K562 (cell line): Measurements from ENCODE around the gene CCNY. TPM values are rescaled to one million over a fixed set of nuclear protein-coding genes. Genes with fewer than 3 reads are reported as not detected.
A peak's percentile ranks its signal among the peaks of the same experiment; 100 is the strongest.

Experiments
- ATF3 ChIP-seq, 2 experiments: fragments of 450-650 bp in 1 of 2; sonication (generic) in 1 of 2; formaldehyde crosslinking in 1 of 2; IDR thresholded peaks in 1 of 2; conservative IDR thresholded peaks in 1 of 2; 2 replicates each; pipeline versions ENCODE4 v1.6.1 to v1.8.1; 2016 to 2023; ENCODE audit warnings: mild to moderate bottlenecking in 2 of 2, moderate library complexity in 2 of 2, inconsistent platforms in 1 of 2, missing genetic modification reagents in 1 of 2
- CBX3 ChIP-seq, 2 experiments: IDR thresholded peaks; 1 replicate in 1 of 2; 2 replicates in 1 of 2; pipeline ENCODE4 v1.6.1; 2012; ENCODE audit warnings: inconsistent platforms in 2 of 2, low read length in 2 of 2, borderline replicate concordance in 1 of 2, control low read depth in 1 of 2
- E2F5 ChIP-seq: sonication (generic); formaldehyde crosslinking; IDR thresholded peaks from 2 replicates; pipeline ENCODE4 v1.8.0; 2022; ENCODE audit warnings: mild to moderate bottlenecking, missing genetic modification reagents
- HDAC2 ChIP-seq: fragments of 450-650 bp; IDR thresholded peaks from 2 replicates; pipeline ENCODE4 v1.6.1; 2016; ENCODE audit warnings: mild to moderate bottlenecking
- HLTF ChIP-seq: fragments of 450-650 bp; IDR thresholded peaks from 2 replicates; pipeline ENCODE4 v1.6.1; 2016
- KDM1A ChIP-seq, 2 experiments: fragments of 450-650 bp; IDR thresholded peaks; 2 replicates each; pipeline ENCODE4 v1.6.1; 2016; ENCODE audit warnings: mild to moderate bottlenecking in 2 of 2
- MNT ChIP-seq, 2 experiments: fragments of 450-650 bp; conservative IDR thresholded peaks; 2 replicates each; pipeline ENCODE4 v1.6.1; 2017; ENCODE audit warnings: mild to moderate bottlenecking in 2 of 2, moderate library complexity in 2 of 2
- RAD21 ChIP-seq, 2 experiments: fragments of 250-450 bp in 1 of 2; fragments of 450-650 bp in 1 of 2; sonication (Bioruptor Pico) in 1 of 2; formaldehyde crosslinking in 1 of 2; IDR thresholded peaks in 1 of 2; conservative IDR thresholded peaks in 1 of 2; 2 replicates each; pipeline versions ENCODE4 v1.4.0 to v1.8.0; 2020 to 2022; ENCODE audit warnings: mild to moderate bottlenecking in 2 of 2, moderate library complexity in 1 of 2
- SMARCA5 ChIP-seq: fragments of 450-650 bp; IDR thresholded peaks from 2 replicates; pipeline ENCODE4 v1.6.1; 2016
- TEAD1 ChIP-seq, 2 experiments: fragments of 450-650 bp in 1 of 2; sonication (generic) in 1 of 2; formaldehyde crosslinking; IDR thresholded peaks; 2 replicates each; pipeline versions ENCODE4 v1.4.0 to v1.8.0; 2020 to 2022; ENCODE audit warnings: mild to moderate bottlenecking in 2 of 2, missing genetic modification reagents in 1 of 2
- ZNF589 ChIP-seq: fragments of 200-800 bp; sonication (Bioruptor generic); IDR thresholded peaks from 2 replicates; pipeline ENCODE4 v1.6.1; 2016; ENCODE audit warnings: low read depth, missing genetic modification characterization, missing compliant biosample characterization
- polyA plus RNA-seq, 8 experiments: library from polyadenylated mRNA; depleted of rRNA in 4 of 8; stranded (reverse) in 5 of 8; unstranded in 3 of 8; fragments of >200 nt; fragmentation: Nextera tagmentation in 2 of 8; fragmentation: Illumina TruSeq in 1 of 8; extraction: Ambion mirVana in 2 of 8; extraction: Trizol in 1 of 8; gene quantifications; 2 replicates each; pipeline versions ENCODE4 v1.2.1 to v1.2.3, GENCODE V29; 2011 to 2014; ENCODE audit warnings: inconsistent platforms in 1 of 8, missing spikeins in 1 of 8
- total RNA-seq, 7 experiments: library from RNA; depleted of rRNA in 6 of 7; stranded (reverse); fragments of >200 nt in 6 of 7; fragmentation: Illumina TruSeq in 2 of 7; extraction: Trizol in 2 of 7; gene quantifications; 2 replicates each; pipeline versions ENCODE4 v1.2.1 to v1.2.3, GENCODE V29; 2011 to 2021; ENCODE audit warnings: low replicate concordance in 1 of 7
- TF ChIP-seq, protein P1 (sequence below), 2 experiments: fragments of 450-650 bp; IDR thresholded peaks; 2 replicates each; pipeline ENCODE4 v1.6.1; 2018; ENCODE audit warnings: mild to moderate bottlenecking in 2 of 2, low read depth in 1 of 2; ENCODE audit not compliant: partially characterized antibody in 2 of 2
- TF ChIP-seq, protein P2 (sequence below): sonication (generic); IDR thresholded peaks from 2 replicates; pipeline ENCODE4 v1.6.1; 2016
- TF ChIP-seq, protein P3 (sequence below): fragments of 450-650 bp; formaldehyde crosslinking; conservative IDR thresholded peaks from 2 replicates; pipeline ENCODE4 v1.4.0; 2022; ENCODE audit warnings: mild to moderate bottlenecking, missing genetic modification characterization

The CCNY gene
- total and polyA plus RNA-seq, 9 of the 15 experiments (the other 6 are each of a cell fraction or from before 2014, with no cell fraction given): 8.4 to 109 (median 38.6) TPM

- no peak for TF ChIP-seq ZNF589 (CRISPR knock-in tag)
- TF ChIP-seq, protein P1, sequence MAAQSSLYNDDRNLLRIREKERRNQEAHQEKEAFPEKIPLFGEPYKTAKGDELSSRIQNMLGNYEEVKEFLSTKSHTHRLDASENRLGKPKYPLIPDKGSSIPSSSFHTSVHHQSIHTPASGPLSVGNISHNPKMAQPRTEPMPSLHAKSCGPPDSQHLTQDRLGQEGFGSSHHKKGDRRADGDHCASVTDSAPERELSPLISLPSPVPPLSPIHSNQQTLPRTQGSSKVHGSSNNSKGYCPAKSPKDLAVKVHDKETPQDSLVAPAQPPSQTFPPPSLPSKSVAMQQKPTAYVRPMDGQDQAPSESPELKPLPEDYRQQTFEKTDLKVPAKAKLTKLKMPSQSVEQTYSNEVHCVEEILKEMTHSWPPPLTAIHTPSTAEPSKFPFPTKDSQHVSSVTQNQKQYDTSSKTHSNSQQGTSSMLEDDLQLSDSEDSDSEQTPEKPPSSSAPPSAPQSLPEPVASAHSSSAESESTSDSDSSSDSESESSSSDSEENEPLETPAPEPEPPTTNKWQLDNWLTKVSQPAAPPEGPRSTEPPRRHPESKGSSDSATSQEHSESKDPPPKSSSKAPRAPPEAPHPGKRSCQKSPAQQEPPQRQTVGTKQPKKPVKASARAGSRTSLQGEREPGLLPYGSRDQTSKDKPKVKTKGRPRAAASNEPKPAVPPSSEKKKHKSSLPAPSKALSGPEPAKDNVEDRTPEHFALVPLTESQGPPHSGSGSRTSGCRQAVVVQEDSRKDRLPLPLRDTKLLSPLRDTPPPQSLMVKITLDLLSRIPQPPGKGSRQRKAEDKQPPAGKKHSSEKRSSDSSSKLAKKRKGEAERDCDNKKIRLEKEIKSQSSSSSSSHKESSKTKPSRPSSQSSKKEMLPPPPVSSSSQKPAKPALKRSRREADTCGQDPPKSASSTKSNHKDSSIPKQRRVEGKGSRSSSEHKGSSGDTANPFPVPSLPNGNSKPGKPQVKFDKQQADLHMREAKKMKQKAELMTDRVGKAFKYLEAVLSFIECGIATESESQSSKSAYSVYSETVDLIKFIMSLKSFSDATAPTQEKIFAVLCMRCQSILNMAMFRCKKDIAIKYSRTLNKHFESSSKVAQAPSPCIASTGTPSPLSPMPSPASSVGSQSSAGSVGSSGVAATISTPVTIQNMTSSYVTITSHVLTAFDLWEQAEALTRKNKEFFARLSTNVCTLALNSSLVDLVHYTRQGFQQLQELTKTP (IDR thresholded peaks at IDR 0.05; ENCODE audit: low read depth in 1 of 2, partially characterized antibody in 2 of 2): peak in 1 of 2 experiments; percentile 68
- TF ChIP-seq KDM1A (IDR thresholded peaks at IDR 0.05): peak in 1 of 2 experiments; percentile 69; a peak in 2 of 4 replicates
- peak; percentile 55; the same call in 1 of the 2 replicates for TF ChIP-seq HDAC2
- TF ChIP-seq TEAD1 (CRISPR knock-in tag; IDR thresholded peaks at IDR 0.05): no peak
- TF ChIP-seq MNT (conservative IDR thresholded peaks at IDR 0.05): peak in 1 of 2 experiments; percentile 20; a peak in 1 of 4 replicates
- TF ChIP-seq RAD21 (CRISPR knock-in tag; conservative IDR thresholded peaks at IDR 0.05 in 1 of 2, IDR thresholded peaks at IDR 0.05 in 1 of 2): peak in 1 of 2 experiments; percentile 9; a peak in 1 of 4 replicates
- TF ChIP-seq, protein P2, sequence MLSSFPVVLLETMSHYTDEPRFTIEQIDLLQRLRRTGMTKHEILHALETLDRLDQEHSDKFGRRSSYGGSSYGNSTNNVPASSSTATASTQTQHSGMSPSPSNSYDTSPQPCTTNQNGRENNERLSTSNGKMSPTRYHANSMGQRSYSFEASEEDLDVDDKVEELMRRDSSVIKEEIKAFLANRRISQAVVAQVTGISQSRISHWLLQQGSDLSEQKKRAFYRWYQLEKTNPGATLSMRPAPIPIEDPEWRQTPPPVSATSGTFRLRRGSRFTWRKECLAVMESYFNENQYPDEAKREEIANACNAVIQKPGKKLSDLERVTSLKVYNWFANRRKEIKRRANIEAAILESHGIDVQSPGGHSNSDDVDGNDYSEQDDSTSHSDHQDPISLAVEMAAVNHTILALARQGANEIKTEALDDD: peak; percentile 60
- TF ChIP-seq CBX3 (IDR thresholded peaks at IDR 0.05; ENCODE audit: borderline replicate concordance in 1 of 2, low read length in 2 of 2): no peak
- TF ChIP-seq, protein P3, sequence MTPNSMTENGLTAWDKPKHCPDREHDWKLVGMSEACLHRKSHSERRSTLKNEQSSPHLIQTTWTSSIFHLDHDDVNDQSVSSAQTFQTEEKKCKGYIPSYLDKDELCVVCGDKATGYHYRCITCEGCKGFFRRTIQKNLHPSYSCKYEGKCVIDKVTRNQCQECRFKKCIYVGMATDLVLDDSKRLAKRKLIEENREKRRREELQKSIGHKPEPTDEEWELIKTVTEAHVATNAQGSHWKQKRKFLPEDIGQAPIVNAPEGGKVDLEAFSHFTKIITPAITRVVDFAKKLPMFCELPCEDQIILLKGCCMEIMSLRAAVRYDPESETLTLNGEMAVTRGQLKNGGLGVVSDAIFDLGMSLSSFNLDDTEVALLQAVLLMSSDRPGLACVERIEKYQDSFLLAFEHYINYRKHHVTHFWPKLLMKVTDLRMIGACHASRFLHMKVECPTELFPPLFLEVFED: 0 out of 2 replicates have a peak, but pooled peaks have one; percentile 34
- TF ChIP-seq ATF3 (IDR thresholded peaks at IDR 0.05): 0 out of 2 replicates have a peak, but pooled peaks have one; percentile 9
- no peak for TF ChIP-seq ATF3 (CRISPR knock-in tag; conservative IDR thresholded peaks at IDR 0.05)
- TF ChIP-seq HLTF: 0 out of 2 replicates have a peak, but pooled peaks have one; percentile 46
- peak; percentile 82 for TF ChIP-seq SMARCA5
- TF ChIP-seq E2F5 (CRISPR knock-in tag): no peak
Measured at GRCh38 chr10:35335133-35336083, 901 bp upstream of the CCNY start (continued).
